ENCODE results near the gene B3GALT4. TPM values are rescaled to one million over a fixed set of nuclear protein-coding genes. Genes with fewer than 3 reads are reported as not detected.
A peak's percentile ranks its signal among the peaks of the same experiment; 100 is the strongest.

Gene B3GALT4
- total and polyA plus RNA-seq, 2 of the 13 experiments (the other 11 are each of a cell fraction or from before 2014, with no cell fraction given), result 0.04 to 0.27 TPM

- TF ChIP-seq ZHX2 (IDR thresholded peaks at IDR 0.05; ENCODE audit: low read depth) (peak; percentile 38; the same call in 1 of the 2 replicates), ZHX2 (CRISPR knock-in tag; IDR thresholded peaks at IDR 0.05; ENCODE audit: borderline replicate concordance) (no peak), ZNF550 (CRISPR knock-in tag; IDR thresholded peaks at IDR 0.05; ENCODE audit: borderline replicate concordance) (0 out of 2 replicates have a peak, but pooled peaks have one; percentile 16), ZNF660 (CRISPR knock-in tag; IDR thresholded peaks at IDR 0.05; ENCODE audit: borderline replicate concordance, low read depth) (no peak)
Measured at GRCh38 chr6:33299237-33299944, 22.5 kb downstream of the B3GALT4 start (continued).

GRCh38 chr6:33301877-33302276 is 25.0 kb downstream of the B3GALT4 start:
- ChIA-PET CTCF (ENCODE audit: low intra/inter-chr PET ratio, low total read pairs) (no interaction called here), POLR2A (interaction anchor here (1.6 to 4.1 kb wide), 3 partner anchors 11 to 116 kb away, joined by 3 to 57 read pairs (median 20); partner anchors contain the start of genes TAPBP and ZBTB22)
- TF ChIP-seq POLR2A (IDR thresholded peaks at IDR 0.05; ENCODE audit: insufficient read depth in 1 of 2, low read depth in 2 of 2, low read length in 2 of 2) (peak in 1 of 2 experiments; percentile 26; a peak in 1 of 4 replicates), ZNF619 (CRISPR knock-in tag; IDR thresholded peaks at IDR 0.05) (no peak), ZNF275 (CRISPR knock-in tag; IDR thresholded peaks at IDR 0.05; ENCODE audit: borderline replicate concordance) (no peak), ATF4 (CRISPR knock-in tag; IDR thresholded peaks at IDR 0.05) (no peak)
- Histone ChIP-seq H2AFZ (ENCODE audit: low read length) (no peak overlapping the region), H3K27me3 (ENCODE audit: control insufficient read depth in 1 of 2, insufficient read depth in 2 of 2, low read length in 2 of 2) (no peaks in the 10 kb centered on the region; a peak in 1 of 5 replicates), H3K79me2 (ENCODE audit: insufficient read depth, low read length) (peaks cover 12% of the 10 kb centered on the region), H4K20me1 (ENCODE audit: insufficient read depth, low read length) (no peaks in the 10 kb centered on the region), H3K4me3 (replicated peaks in 1 of 3; ENCODE audit: insufficient read depth in 1 of 3, low read depth in 2 of 3, low read length in 3 of 3) (no peak overlapping the region), H3K4me2 (ENCODE audit: low read depth, low read length) (no peak overlapping the region), H3K4me1 (ENCODE audit: insufficient read depth, low read length) (peaks cover 20% of the 10 kb centered on the region), H3K36me3 (replicated peaks in 1 of 2; ENCODE audit: control insufficient read depth in 1 of 2, insufficient read depth in 2 of 2, low read length in 2 of 2) (peaks cover 9 to 20% of the 10 kb centered on the region in 2 experiments; a peak in 3 of 5 replicates), H3K9ac (ENCODE audit: insufficient read depth, low read depth, low read length) (no peak overlapping the region), H3K27ac (ENCODE audit: extremely low read length, insufficient read depth, low read length) (no peak overlapping the region), H3K9me3 (ENCODE audit: low read length) (no peaks in the 10 kb centered on the region)
- ATAC-seq (no peak), FAIRE-seq (no peak), DNase-seq (ENCODE audit: low spot score) (no peak)
- intact Hi-C loops (cut with micrococcal nuclease; ENCODE audit: unreplicated experiment) (no loop called here), in situ Hi-C loops (cut with HindIII; ENCODE audit: extremely low pct_ligation_motif_present, low pct_unique_long_range_greater_than_20kb) (no loop called here)
- BruUV-seq (replicated peaks), result no TSS peak
- 100% methylated on average over 3 of the region's 3 CpGs for WGBS (ENCODE audit: low lambda C conversion rate)
